HEK293T (cell line): ENCODE results near the gene ECT2L.

Source experiments
- BHLHE40 ChIP-seq: fragments of 450-650 bp; IDR thresholded peaks from 2 replicates; pipeline ENCODE4 v1.6.1; 2016; ENCODE audit warnings: mild to moderate bottlenecking, moderate library complexity, borderline replicate concordance
- CTBP1 ChIP-seq: fragments of 450-650 bp; IDR thresholded peaks from 2 replicates; pipeline ENCODE4 v1.6.1; 2016; ENCODE audit warnings: borderline replicate concordance
- FOXA1 ChIP-seq: fragments of 450-650 bp; IDR thresholded peaks from 2 replicates; pipeline ENCODE4 v1.6.1; 2016; ENCODE audit warnings: mild to moderate bottlenecking
- L3MBTL2 ChIP-seq: fragments of 450-650 bp; conservative IDR thresholded peaks from 2 replicates; pipeline ENCODE4 v1.6.1; 2016; ENCODE audit warnings: mild to moderate bottlenecking
- NFRKB ChIP-seq: fragments of 450-650 bp; IDR thresholded peaks from 2 replicates; pipeline ENCODE4 v1.6.1; 2016; ENCODE audit warnings: mild to moderate bottlenecking, moderate library complexity
- SP1 ChIP-seq: fragments of 450-650 bp; IDR thresholded peaks from 2 replicates; pipeline ENCODE4 v1.6.1; 2017

DNA sequence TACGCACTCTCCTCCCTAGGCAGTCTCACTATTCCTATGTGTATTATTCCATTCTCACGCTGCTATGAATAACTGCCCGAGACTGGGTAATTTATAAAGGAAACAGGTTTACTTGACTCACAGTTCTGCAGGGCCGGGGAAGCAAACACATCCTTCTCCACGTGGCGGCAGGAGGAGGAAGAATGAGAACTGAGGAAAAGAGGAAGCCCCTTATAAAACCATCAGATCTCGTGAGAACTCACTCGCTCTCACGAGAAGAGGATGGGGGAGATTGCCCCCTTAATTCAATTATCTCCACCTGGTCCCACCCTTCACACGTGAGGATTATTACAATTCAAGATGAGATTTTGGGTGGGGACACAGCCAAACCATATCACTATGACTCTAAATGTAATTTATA is 61.9 kb downstream of the ECT2L start:
- TF ChIP-seq BHLHE40 (no peak), FOXA1 (no peak), SP1 (no peak), NFRKB (no peak), L3MBTL2 (no peak), CTBP1 (no peak)
